ENCODE measurements around the gene RASIP1. TPM values are rescaled to one million over a fixed set of nuclear protein-coding genes. Genes with fewer than 3 reads are reported as not detected.

RASIP1 gene
- total and polyA plus RNA-seq, 5 experiments from 2014 or later: 0.10 to 0.26 (median 0.25) TPM; not detected in 2

GRCh38 chr19:48751845-48752495, 11.6 kb upstream of the RASIP1 start:
- Mint-ChIP-seq H3K36me3 (no peaks in the 10 kb centered on the region), H3K27ac (peak overlapping the region in 4 of 10 donors; percentile 38 to 57 (median 54)), H3K4me1 (peaks cover 12 to 20% (median 16%) of the 10 kb centered on the region in 4 donors), H3K27me3 (peaks cover 4 to 31% (median 13%) of the 10 kb centered on the region in 5 donors), H3K4me3 (peak overlapping the region; percentile 65 to 89 (median 80)), H3K9me3 (no peaks in the 10 kb centered on the region)
- peak in 2 of 10 donors; percentile 19 to 29 for DNase-seq
- ATAC-seq: peak; percentile 53 to 69
- POLR2A ChIA-PET: interaction anchor here (0.6 to 1.6 kb wide), 3 partner anchors 13 to 1176 kb away, joined by 4 to 7 read pairs (median 7); no protein-coding TSS in a partner anchor

DNA sequence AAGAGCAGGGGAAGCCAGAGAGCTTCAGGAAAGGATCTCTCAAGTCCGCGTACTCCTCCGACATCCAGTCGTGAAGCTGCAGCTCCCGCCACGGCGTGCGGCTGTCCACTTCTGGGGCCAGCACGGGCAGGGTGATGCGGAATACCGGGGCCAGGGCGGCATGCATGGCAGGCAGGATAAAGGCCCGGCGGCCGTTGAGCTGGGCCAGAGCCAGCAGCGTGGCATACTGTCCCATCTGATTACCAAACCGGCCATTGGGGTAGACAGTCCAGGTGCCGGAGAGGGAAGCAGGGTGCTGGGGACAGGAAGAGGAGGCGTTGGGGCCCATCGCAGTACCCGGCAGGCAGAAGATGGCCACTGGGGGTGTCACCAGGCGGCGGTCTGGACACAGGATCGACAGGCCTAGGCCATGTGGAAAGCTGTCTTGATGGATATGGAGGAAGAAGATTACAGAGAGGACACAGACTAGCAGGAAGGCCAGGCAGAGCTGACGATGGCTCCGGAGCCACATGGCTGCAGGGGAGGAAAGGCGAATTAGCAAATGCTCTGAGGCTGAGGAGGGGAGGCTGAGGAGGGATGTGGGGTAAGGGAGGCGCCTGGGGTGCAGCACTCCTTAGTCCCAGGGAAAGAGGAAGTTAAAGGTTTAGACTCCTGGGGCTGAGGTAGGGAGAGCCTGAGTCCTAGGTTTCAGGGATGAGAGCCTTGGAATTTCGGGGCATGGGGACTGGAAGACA, 10.5 kb upstream of the RASIP1 start:
- POLR2A ChIA-PET: interaction anchor here (1.3 to 1.6 kb wide), 2 partner anchors 12 to 36 kb away, joined by 4 to 7 read pairs; no protein-coding TSS in a partner anchor
- Mint-ChIP-seq H3K4me1 (peaks cover 16 to 23% (median 19%) of the 10 kb centered on the region in 4 donors), H3K36me3 (no peaks in the 10 kb centered on the region), H3K27ac (peak overlapping the region in 1 of 10 donors; percentile 60), H3K4me3 (peak overlapping the region in 9 of 10 donors; percentile 44 to 75 (median 53)), H3K27me3 (peaks cover 7 to 36% (median 21%) of the 10 kb centered on the region in 5 donors), H3K9me3 (peaks cover 0 to 2% (median 0%) of the 10 kb centered on the region in 9 donors)
- ATAC-seq (no peak), DNase-seq (no peak)

- no peaks in the 10 kb centered on the region for H3K36me3 Mint-ChIP-seq
- DNase-seq (no peak), ATAC-seq (no peak)
- no peak overlapping the region for H3K4me3 Mint-ChIP-seq
- POLR2A ChIA-PET: no interaction called here
- H3K27ac Mint-ChIP-seq: no peak overlapping the region
- peaks cover 17 to 25% (median 20%) of the 10 kb centered on the region in 4 donors for H3K4me1 Mint-ChIP-seq
- peaks cover 0 to 2% (median 0%) of the 10 kb centered on the region in 9 donors for H3K9me3 Mint-ChIP-seq
- peaks cover 7 to 38% (median 27%) of the 10 kb centered on the region in 5 donors for H3K27me3 Mint-ChIP-seq
Measured at GRCh38 chr19:48750351-48750750, 9.9 kb upstream of the RASIP1 start.

DNA sequence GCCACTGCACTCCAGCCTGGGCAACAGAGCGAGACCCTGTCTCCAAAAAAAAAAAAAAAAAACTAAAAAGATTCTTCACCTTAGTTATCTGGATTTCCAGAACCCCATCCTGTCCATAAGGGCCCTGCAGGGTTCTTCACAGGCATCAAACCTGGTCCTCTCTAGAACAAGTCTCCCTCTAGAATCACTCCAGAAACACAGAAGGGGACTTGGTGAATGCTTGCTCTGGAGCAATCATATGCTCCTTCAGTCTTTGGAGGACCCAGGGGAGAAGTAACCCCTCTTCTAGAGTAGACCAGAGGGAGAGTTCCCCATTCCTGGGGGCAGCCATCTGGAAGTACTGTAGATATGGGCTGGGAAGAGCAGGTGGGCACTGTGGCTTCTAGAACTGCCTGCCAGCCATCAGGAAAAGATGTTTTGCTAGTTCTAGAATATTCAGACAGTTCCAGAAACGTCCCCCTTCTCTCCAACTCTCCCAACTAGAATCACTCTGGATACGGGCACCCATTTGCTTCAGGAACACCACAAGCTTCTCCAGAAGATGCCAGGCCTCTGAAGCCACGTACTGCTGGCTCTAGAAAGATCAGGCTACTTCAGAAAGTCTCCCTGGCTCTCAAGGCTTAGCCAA, 9.3 kb upstream of the RASIP1 start:
- Mint-ChIP-seq H3K4me1 (peaks cover 17 to 30% (median 20%) of the 10 kb centered on the region in 4 donors), H3K9me3 (peaks cover 0 to 2% (median 0%) of the 10 kb centered on the region in 9 donors), H3K27me3 (peaks cover 9 to 37% (median 31%) of the 10 kb centered on the region in 5 donors), H3K4me3 (no peak overlapping the region), H3K36me3 (no peaks in the 10 kb centered on the region), H3K27ac (peak overlapping the region in 1 of 10 donors; percentile 33)
- ATAC-seq (no peak), DNase-seq (no peak)
- POLR2A ChIA-PET: no interaction called here

GRCh38 chr19:48746738-48747575, 6.5 kb upstream of the RASIP1 start, which contains the start of gene IZUMO1:
Gene IZUMO1 (minus strand): TSS chr19:48746909. CDS start chr19:48745859, 1,050 bp downstream.
- POLR2A ChIA-PET: interaction anchor here (0.7 kb wide), 1 partner anchor 161 kb away, joined by 3 read pairs; no protein-coding TSS in a partner anchor
- H3K27ac Mint-ChIP-seq: peak within 1 kb of the TSS in 1 of 10 donors; percentile 21
- peak within 1 kb of the TSS in 5 of 10 donors; percentile 9 to 29 (median 14) for H3K4me3 Mint-ChIP-seq
- peaks cover 7 to 32% (median 17%) of the 10 kb centered on the region in 5 donors for H3K27me3 Mint-ChIP-seq
- H3K4me1 Mint-ChIP-seq: peaks cover 6 to 18% (median 9%) of the 10 kb centered on the region in 4 donors
- no peaks in the 10 kb centered on the region for H3K36me3 Mint-ChIP-seq
- peak; percentile 73 to 80 for ATAC-seq
- DNase-seq: peak in 7 of 10 donors; percentile 15 to 55 (median 48)
- H3K9me3 Mint-ChIP-seq: peaks cover 0 to 2% (median 0%) of the 10 kb centered on the region in 9 donors

- ATAC-seq (no peak), DNase-seq (no peak)
- POLR2A ChIA-PET: no interaction called here
- H3K4me1 Mint-ChIP-seq: peaks cover 9 to 24% (median 10%) of the 10 kb centered on the region in 4 donors
- peaks cover 6 to 32% (median 15%) of the 10 kb centered on the region in 5 donors for H3K27me3 Mint-ChIP-seq
- no peak overlapping the region for H3K27ac Mint-ChIP-seq
- H3K4me3 Mint-ChIP-seq: peak overlapping the region in 1 of 10 donors; percentile 15
- H3K9me3 Mint-ChIP-seq: peaks cover 0 to 2% (median 0%) of the 10 kb centered on the region in 9 donors
- no peaks in the 10 kb centered on the region for H3K36me3 Mint-ChIP-seq
Measured at GRCh38 chr19:48746110-48746509, 5.7 kb upstream of the RASIP1 start.

DNA sequence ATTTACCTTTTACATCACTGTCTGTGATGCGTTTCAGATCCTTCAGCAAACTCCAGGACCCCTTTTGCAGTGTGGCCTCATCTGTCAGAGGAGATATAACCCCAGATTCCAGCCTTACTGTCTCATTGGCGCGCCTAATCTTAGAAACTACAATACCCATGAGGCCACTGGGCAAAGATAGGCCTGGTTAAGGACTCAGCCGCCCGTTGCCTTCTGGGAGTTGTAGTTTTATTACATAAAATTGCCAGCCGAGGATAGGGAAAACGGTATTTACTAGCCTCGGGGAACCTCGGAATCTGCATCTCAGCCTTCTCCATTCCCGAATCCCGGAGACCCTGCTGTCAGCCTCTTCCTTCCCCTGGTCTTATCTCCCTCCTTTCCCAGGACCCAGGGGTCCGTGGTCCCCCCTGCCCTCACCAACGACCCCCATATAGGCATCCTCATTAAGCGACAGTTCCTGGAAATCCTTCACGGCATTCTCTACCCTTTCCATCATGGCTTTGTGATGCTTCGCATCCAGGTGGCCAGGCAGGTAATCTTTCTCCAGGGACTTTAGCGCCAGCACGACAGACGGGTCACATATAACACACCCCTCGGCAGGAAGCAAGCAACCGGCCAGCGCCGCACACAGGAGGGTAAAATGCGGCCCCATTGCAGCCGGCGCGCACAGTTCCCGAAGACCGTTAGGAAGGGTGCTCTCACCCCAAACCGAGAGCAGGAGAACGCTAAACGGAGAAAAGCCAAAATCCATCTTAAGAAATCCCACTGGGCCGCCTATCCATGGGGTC, 5.0 kb upstream of the RASIP1 start:
- Mint-ChIP-seq H3K36me3 (no peaks in the 10 kb centered on the region), H3K9me3 (peaks cover 0 to 2% (median 0%) of the 10 kb centered on the region in 9 donors), H3K27ac (peak overlapping the region in 1 of 10 donors; percentile 45), H3K4me3 (peak overlapping the region in 1 of 10 donors; percentile 26), H3K4me1 (peaks cover 10 to 28% (median 13%) of the 10 kb centered on the region in 4 donors), H3K27me3 (peaks cover 5 to 32% (median 13%) of the 10 kb centered on the region in 5 donors)
- POLR2A ChIA-PET: no interaction called here
- peak; percentile 68 to 72 for ATAC-seq
- DNase-seq: peak in 7 of 10 donors; percentile 17 to 59 (median 43)

DNA sequence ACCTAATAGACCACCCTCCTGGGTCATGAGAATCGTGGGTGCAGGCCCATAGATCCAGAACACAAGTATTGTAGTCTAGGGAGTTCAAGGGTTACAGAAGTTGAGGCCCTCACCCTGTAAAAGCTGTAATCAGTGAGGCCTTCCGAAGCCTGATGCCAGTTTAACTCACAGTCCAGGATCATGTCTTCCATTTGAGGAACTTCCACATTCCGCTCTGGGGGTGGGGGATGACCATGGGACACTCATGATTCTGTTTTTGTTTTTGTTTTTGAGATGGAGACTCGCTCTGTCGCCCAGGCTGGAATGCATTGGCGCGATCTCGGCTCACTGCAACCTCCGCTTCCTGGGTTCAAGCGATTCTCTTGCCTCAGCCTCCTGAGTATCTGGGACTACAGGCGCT, 1.7 kb upstream of the RASIP1 start:
- no peaks in the 10 kb centered on the region for H3K36me3 Mint-ChIP-seq
- POLR2A ChIA-PET: interaction anchor here (1.2 kb wide), 1 partner anchor 14 kb away, joined by 11 read pairs; no protein-coding TSS in a partner anchor
- no peak overlapping the region for H3K27ac Mint-ChIP-seq
- DNase-seq (no peak), ATAC-seq (no peak)
- peaks cover 5 to 32% (median 10%) of the 10 kb centered on the region in 5 donors for H3K27me3 Mint-ChIP-seq
- H3K4me3 Mint-ChIP-seq: no peak overlapping the region
- peaks cover 11 to 38% (median 25%) of the 10 kb centered on the region in 4 donors for H3K4me1 Mint-ChIP-seq
- H3K9me3 Mint-ChIP-seq: peaks cover 0 to 4% (median 0%) of the 10 kb centered on the region in 9 donors

DNA sequence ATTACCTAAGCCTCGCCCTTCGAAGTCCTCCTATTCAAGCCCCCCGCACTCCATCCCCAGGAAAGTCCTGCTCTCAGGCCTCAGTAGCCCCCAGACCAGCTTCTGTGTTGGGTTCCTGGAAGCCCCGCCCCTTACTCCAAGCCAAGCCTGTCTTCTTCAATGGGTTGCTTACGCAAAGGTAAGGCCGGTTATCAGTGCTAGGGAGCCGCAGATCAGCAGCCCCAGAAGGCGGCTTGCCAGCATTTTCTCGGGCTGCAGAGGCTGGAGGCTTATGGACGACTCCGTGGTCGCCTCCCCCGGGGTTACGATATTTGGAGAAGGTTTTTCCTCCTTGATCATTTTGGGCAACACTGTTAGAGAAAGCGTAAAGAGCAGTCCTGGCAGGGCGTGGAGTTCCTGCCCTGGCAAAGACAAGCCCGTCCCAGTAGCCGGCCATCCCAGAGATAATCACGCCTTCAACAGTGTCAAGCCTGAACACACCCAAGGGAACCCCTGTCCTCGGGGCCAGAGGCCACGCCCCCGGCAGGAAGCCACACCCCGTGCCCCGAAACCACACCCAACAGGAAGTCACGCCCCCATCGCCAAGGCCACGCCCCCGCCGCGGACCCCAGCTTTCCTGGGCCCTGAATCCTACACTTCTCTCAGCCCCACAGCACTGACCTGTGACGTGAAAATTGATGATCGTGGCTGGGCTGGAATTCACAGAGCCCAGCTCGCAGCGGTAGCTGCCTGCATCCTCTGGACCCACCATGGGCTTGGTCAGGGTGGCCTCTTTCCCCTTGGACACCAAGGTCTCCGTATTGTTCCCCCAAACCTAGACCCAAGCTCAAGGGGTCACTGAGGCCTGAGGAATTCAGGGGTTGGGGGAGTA, 954 bp upstream of the RASIP1 start:
- Mint-ChIP-seq H3K4me1 (peaks cover 11 to 36% (median 25%) of the 10 kb centered on the region in 4 donors), H3K27ac (no peak overlapping the region), H3K4me3 (peak overlapping the region in 7 of 10 donors; percentile 36 to 72 (median 51)), H3K9me3 (peaks cover 0 to 4% (median 0%) of the 10 kb centered on the region in 9 donors), H3K27me3 (peaks cover 5 to 29% (median 10%) of the 10 kb centered on the region in 5 donors), H3K36me3 (no peaks in the 10 kb centered on the region)
- ATAC-seq (no peak), DNase-seq (peak in 2 of 10 donors; percentile 33 to 37)
- POLR2A ChIA-PET: no interaction called here

Measured in naive thymus-derived CD8-positive, alpha-beta T cell (primary cell).